ENCODE results near the gene NPHP4.

DNA sequence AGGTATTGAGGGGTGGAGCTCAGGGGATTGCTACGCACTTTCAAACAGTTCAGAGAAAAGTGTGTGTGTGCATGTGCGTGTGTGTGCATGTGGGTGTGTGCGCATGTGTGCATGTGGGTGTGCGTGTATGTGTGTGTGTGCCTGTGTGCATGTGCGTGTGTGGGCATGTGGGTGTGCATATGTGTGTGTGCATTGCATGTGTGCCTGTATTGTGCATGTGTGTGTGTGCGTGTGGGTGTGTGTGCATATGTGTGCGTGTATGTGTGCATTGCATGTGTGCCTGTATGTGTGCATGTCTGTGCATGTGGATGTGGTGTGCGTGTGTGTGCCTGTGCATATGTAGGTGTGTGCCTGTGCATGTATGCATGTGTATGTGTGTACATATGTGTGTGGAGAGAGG lies 40.9 kb upstream of the NPHP4 start:
- TF ChIP-seq, protein P1, sequence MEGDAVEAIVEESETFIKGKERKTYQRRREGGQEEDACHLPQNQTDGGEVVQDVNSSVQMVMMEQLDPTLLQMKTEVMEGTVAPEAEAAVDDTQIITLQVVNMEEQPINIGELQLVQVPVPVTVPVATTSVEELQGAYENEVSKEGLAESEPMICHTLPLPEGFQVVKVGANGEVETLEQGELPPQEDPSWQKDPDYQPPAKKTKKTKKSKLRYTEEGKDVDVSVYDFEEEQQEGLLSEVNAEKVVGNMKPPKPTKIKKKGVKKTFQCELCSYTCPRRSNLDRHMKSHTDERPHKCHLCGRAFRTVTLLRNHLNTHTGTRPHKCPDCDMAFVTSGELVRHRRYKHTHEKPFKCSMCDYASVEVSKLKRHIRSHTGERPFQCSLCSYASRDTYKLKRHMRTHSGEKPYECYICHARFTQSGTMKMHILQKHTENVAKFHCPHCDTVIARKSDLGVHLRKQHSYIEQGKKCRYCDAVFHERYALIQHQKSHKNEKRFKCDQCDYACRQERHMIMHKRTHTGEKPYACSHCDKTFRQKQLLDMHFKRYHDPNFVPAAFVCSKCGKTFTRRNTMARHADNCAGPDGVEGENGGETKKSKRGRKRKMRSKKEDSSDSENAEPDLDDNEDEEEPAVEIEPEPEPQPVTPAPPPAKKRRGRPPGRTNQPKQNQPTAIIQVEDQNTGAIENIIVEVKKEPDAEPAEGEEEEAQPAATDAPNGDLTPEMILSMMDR (optimal IDR thresholded peaks at IDR 0.05 in 1 of 3, IDR thresholded peaks at IDR 0.05 in 1 of 3, conservative IDR thresholded peaks at IDR 0.05 in 1 of 3; ENCODE audit: extremely low read depth in 1 of 3, insufficient read depth in 2 of 3, low read length in 3 of 3), result no peak
- TF ChIP-seq EZH2 (IDR thresholded peaks at IDR 0.05; ENCODE audit: low read length), result no peak
